HG02943 (cell line): ENCODE data around the gene TBC1D19.
A peak's percentile ranks its signal among the peaks of the same experiment; 100 is the strongest.
"Not testable (repeated sequence)": the region's sequence is repeated elsewhere in the genome, so short reads cannot be mapped to it uniquely, and the experiment has no call there.

Experiments
- ATAC-seq: cut with Tn5 transposase; IDR thresholded peaks from one replicate; pipeline ENCODE4 v1.9.1; 2021; ENCODE audit warnings: mild to moderate bottlenecking, low read depth, moderate library complexity; ENCODE audit not compliant: unreplicated experiment

Gene TBC1D19, protein sequence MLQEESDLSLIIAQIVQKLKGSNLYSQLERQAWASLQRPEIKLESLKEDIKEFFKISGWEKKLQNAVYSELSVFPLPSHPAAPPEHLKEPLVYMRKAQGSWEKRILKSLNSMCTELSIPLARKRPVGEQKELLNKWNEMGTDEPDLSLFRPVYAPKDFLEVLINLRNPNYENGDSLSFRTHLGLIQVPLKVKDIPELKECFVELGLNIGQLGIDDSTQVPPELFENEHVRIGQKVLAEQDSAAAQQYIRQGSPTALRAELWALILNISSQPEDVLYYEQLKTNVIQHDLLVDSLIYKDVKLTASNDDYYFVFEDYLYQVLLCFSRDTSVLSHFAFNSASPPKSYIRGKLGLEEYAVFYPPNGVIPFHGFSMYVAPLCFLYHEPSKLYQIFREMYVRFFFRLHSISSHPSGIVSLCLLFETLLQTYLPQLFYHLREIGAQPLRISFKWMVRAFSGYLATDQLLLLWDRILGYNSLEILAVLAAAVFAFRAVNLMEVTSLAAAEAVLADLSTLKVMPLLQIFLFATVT

GRCh38 chr4:26583865-26584652, at the start of gene TBC1D19:
TSS of gene TBC1D19 (plus strand) at chr4:26584084. CDS start at chr4:26584194, 110 bp downstream.
- ATAC-seq = peak; percentile 100

DNA sequence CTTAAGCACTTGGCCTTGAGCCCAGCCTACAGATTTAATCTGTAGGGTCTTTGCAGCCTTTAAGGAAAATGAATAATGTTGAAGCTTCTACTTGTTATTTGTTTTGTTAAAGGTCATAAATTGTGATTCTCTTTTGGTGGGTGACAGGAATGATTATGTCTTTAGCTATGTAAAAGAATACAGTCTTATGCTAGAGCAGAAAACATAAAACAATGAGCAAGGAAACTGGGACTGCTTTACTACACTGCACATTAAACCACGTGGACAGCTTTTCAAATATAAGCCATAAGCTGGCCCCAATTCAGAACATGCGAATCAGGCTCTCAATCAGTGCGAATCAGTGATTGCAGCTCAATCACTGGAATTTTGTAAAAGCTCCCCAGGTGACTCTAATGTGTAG, 40.9 kb upstream of the TBC1D19 start:
- no peak for ATAC-seq

GRCh38 chr4:26544421-26544820, 39.5 kb upstream of the TBC1D19 start:
- ATAC-seq = no peak

GRCh38 chr4:26548379-26548778, 35.5 kb upstream of the TBC1D19 start:
- not testable (repeated sequence) for ATAC-seq

DNA sequence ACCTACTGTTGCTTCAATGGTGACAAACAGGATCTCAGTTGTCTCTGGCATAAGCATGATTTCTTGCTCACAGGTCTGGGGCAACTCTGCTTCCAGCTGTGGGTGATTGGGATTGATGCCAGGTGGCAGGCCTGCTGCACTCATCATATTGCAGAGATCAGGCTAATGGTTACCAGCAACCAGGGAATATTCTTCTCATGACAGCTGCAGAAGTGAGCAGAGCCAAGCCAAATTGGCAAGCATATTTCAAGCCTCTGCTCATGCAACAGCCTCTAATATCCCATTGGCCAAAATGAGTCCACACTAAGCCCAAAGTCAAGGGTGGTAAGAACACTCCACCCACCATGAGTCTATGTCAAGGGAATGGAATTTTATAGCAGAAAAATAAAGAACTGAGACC, 26.7 kb upstream of the TBC1D19 start:
- no peak for ATAC-seq

- no peak for ATAC-seq
Measured at GRCh38 chr4:26558166-26558895, 25.6 kb upstream of the TBC1D19 start.

- ATAC-seq = no peak
Measured at GRCh38 chr4:26566133-26566532, 17.8 kb upstream of the TBC1D19 start.

DNA sequence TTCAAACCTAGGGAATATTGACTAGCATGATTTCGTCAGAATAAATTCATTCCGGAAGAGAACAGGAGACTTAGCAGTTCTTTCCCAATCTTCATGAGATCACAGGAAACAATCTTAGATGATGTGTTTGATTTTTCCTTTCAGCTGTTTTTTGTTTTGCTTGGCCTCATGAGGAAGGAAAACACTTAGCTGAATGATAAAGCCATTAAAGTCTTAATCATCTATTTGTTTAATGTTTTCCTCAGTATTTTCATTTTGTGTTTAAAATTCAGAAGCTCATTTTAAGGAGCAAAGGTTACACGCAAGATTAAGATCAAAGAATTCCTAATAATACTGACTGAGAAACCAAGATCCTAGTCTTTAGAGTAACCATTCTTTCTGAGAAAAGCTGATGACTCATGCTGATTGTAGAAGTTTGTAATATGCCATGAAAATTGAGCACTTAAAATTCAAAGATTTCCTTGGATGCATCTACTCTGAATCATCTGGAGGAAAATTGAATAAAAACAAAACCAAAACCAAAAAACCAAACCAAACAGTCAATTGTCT, 15.4 kb upstream of the TBC1D19 start:
- ATAC-seq = no peak

DNA sequence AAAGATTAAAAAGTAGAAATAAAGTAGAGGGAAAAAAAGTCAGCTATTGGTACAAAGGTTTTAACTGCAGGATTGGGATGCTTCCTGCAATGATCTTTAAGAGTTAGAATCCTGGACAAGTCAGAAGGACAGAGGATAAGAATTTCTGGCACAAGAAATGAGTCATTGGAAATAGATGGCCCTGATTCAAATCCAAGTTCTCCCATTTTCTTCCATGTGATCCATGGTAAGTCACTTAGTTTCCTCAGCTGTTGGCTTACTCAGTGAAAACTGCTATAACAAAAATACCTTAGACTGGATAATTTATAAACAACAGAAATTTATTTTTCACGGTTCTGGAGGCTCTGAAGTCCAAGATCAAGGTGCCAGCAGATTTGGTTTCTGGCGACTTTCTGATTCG, 13.3 kb upstream of the TBC1D19 start:
- no peak for ATAC-seq

- ATAC-seq = no peak
Measured at GRCh38 chr4:26573389-26573794, 10.5 kb upstream of the TBC1D19 start.

DNA sequence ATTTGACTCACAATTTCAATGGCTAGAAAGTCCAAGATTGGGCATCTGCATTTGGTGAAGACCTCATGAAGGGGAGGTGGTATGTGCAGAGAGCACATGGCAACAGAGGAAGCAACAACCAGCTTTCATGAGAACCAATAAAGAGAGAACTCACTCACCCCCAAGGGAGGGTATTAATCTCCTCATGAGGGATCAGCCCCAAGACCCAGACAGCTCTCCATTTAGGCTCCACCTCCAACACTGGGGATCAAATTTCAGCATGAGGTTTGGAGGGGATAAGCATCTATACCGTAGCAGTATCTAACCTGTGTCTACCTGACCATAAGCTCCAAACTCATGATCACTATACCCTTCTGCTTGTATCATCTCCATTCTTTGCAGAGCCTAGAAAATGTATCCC, 9.3 kb upstream of the TBC1D19 start:
- no peak for ATAC-seq

DNA sequence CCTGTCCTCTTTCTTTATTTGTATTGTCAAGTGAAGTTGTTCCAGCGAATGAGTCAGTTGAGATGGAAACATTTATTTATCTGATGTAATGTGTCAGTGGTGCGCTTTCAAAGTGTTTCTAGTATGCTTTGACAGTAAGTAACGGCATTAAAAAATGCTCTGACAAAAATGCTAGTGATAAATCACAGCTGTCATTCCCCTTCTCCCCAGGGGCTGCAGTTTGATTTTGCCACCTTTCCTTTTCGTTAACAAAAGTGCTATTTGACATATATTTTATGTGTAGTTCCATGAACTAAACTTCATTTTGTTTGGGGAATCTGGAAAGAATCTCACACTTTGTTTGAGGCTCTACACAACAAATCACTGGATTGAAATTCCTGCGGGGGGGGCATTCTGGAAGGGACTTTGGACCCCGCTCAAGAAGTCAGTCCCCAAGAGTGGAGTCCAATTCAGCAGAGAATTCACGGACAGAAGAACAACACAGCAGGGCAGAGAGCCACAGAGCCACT, 7.6 kb upstream of the TBC1D19 start:
- ATAC-seq = no peak

- ATAC-seq = no peak
Measured at GRCh38 chr4:26577066-26577465, 6.8 kb upstream of the TBC1D19 start.

- ATAC-seq = no peak
Measured at GRCh38 chr4:26579169-26579568, 4.7 kb upstream of the TBC1D19 start.

DNA sequence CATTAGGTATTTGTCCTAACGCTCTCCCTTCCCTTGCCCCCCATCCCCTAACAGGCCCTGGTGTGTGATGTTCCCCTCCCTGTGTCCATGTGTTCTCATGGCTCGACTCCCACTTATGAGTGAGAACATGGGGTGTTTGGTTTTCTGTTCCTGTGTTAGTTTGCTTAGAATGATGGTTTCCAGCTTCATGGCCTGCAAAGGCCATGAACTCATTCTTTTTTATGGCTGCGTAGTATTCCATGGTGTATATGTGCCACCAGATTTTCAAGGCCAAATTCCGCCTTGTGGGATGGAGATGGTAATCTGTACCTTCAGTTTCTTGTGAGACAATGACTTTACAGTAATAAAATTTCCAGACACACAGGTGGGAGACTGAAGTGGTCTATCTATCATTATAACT, 2.5 kb upstream of the TBC1D19 start:
- not testable (repeated sequence) for ATAC-seq

GRCh38 chr4:26583538-26583864, 383 bp upstream of the TBC1D19 start:
- peak; percentile 53 for ATAC-seq

DNA sequence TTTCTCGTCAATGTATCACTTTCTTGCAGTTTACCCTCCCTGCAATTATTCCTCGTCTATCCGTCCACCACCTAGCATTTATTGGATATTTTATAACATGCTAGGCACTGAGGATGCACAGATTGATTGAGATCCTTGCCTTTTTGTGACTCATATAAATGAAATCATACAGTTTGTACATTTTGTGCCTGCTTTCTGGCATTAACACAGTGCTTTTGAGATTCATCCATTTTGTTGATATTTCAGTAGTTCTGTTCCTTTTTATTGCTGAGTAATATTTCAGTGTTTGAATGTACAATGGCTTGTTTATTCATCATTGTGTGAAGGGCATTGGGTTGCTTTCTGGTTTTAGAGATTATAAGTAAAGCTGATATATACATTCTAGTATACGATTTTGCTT, 841 bp downstream of the TBC1D19 start:
- ATAC-seq = no peak

DNA sequence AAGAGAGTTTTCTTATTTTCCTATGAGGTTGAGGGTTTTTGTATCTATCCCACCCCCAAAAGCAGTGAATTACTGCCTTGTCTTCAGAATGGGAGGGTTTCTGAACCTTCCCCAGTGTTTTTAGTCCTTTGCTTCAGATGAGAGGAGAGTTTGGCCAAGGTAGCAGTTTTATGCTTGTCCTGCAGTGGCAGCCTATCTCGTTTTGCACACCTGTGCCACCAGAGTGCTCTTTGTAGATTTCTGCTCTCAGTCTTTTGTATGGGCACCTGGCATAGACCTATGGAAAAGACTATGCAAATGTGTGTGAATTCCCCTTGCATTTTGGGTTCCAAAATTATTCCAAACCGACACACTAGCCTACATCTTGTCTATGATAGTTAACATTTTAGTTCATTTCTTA, 5.8 kb downstream of the TBC1D19 start:
- no peak for ATAC-seq

- no peak for ATAC-seq
Measured at GRCh38 chr4:26590639-26591038, 6.8 kb downstream of the TBC1D19 start.

- ATAC-seq = not testable (repeated sequence)
Measured at GRCh38 chr4:26593557-26593956, 9.7 kb downstream of the TBC1D19 start.
